HEK293 (cell line): Measurements from ENCODE around the gene FEM1A.

Experiments used
- BCL11B ChIP-seq: fragments of 450-650 bp; formaldehyde crosslinking; IDR thresholded peaks from 2 replicates; pipeline ENCODE4 v1.5.1; 2016; ENCODE audit warnings: low read depth, missing biosample characterization, missing genetic modification characterization
- EGR2 ChIP-seq: fragments of 450-650 bp; formaldehyde crosslinking; IDR thresholded peaks from 2 replicates; pipeline ENCODE4 v1.5.1; 2016; ENCODE audit warnings: low read depth, missing biosample characterization, missing genetic modification characterization
- KLF9 ChIP-seq: fragments of 450-650 bp; formaldehyde crosslinking; IDR thresholded peaks from 2 replicates; pipeline ENCODE4 v1.5.1; 2016; ENCODE audit warnings: missing biosample characterization, missing genetic modification characterization, low read depth
- MYNN ChIP-seq: fragments of 450-650 bp; formaldehyde crosslinking; IDR thresholded peaks from 2 replicates; pipeline ENCODE4 v1.5.1; 2016; ENCODE audit warnings: missing biosample characterization, missing genetic modification characterization, borderline replicate concordance
- SCRT1 ChIP-seq: fragments of 450-650 bp; formaldehyde crosslinking; IDR thresholded peaks from 2 replicates; pipeline ENCODE4 v1.5.1; 2016; ENCODE audit warnings: missing biosample characterization, missing genetic modification characterization, borderline replicate concordance
- SCRT2 ChIP-seq: fragments of 450-650 bp; formaldehyde crosslinking; IDR thresholded peaks from 2 replicates; pipeline ENCODE4 v1.5.1; 2016; ENCODE audit warnings: missing biosample characterization, missing genetic modification characterization
- SP2 ChIP-seq: fragments of 450-650 bp; formaldehyde crosslinking; IDR thresholded peaks from 2 replicates; pipeline ENCODE4 v1.5.1; 2016; ENCODE audit warnings: missing biosample characterization, missing genetic modification characterization
- SP3 ChIP-seq: fragments of 450-650 bp; formaldehyde crosslinking; IDR thresholded peaks from 2 replicates; pipeline ENCODE4 v1.5.1; 2016; ENCODE audit warnings: missing biosample characterization, missing genetic modification characterization
- SP7 ChIP-seq: fragments of 450-650 bp; formaldehyde crosslinking; IDR thresholded peaks from 2 replicates; pipeline ENCODE4 v1.5.1; 2016; ENCODE audit warnings: missing biosample characterization, missing genetic modification characterization
- ZBTB8A ChIP-seq: fragments of 450-650 bp; formaldehyde crosslinking; IDR thresholded peaks from 2 replicates; pipeline ENCODE4 v1.5.1; 2016; ENCODE audit warnings: missing biosample characterization, missing genetic modification characterization
- ZFHX2 ChIP-seq: fragments of 450-650 bp; formaldehyde crosslinking; conservative IDR thresholded peaks from 2 replicates; pipeline ENCODE4 v1.5.1; 2016; ENCODE audit warnings: missing biosample characterization, missing genetic modification characterization
- ZFP69B ChIP-seq: fragments of 450-650 bp; formaldehyde crosslinking; IDR thresholded peaks from 2 replicates; pipeline ENCODE4 v1.5.1; 2016; ENCODE audit warnings: missing biosample characterization, missing genetic modification characterization
- ZNF266 ChIP-seq: fragments of 450-650 bp; formaldehyde crosslinking; IDR thresholded peaks from 2 replicates; pipeline ENCODE4 v1.5.1; 2016; ENCODE audit warnings: missing biosample characterization, missing genetic modification characterization, low read depth
- ZNF530 ChIP-seq: fragments of 450-650 bp; formaldehyde crosslinking; IDR thresholded peaks from 2 replicates; pipeline ENCODE4 v1.5.1; 2016; ENCODE audit warnings: low read depth, missing biosample characterization, missing genetic modification characterization
- ZNF600 ChIP-seq: fragments of 450-650 bp; formaldehyde crosslinking; IDR thresholded peaks from 2 replicates; pipeline ENCODE4 v1.5.1; 2016; ENCODE audit warnings: missing biosample characterization, missing genetic modification characterization
- ZNF654 ChIP-seq: fragments of 450-650 bp; formaldehyde crosslinking; IDR thresholded peaks from 2 replicates; pipeline ENCODE4 v1.5.1; 2016; ENCODE audit warnings: low read depth, missing biosample characterization, missing genetic modification characterization
- ZNF707 ChIP-seq: fragments of 450-650 bp; formaldehyde crosslinking; IDR thresholded peaks from 2 replicates; pipeline ENCODE4 v1.5.1; 2016; ENCODE audit warnings: missing biosample characterization, missing genetic modification characterization
- TF ChIP-seq, protein P1 (sequence below): fragments of 450-650 bp; formaldehyde crosslinking; optimal IDR thresholded peaks from 2 replicates; pipeline ENCODE3; 2016; ENCODE audit warnings: missing biosample characterization, mild to moderate bottlenecking, missing genetic modification characterization
- TF ChIP-seq, protein P2 (sequence below): fragments of 450-650 bp; formaldehyde crosslinking; IDR thresholded peaks from 2 replicates; pipeline ENCODE4 v1.5.1; 2016; ENCODE audit warnings: missing biosample characterization, missing genetic modification characterization
- TF ChIP-seq, protein P3 (sequence below): fragments of 450-650 bp; formaldehyde crosslinking; IDR thresholded peaks from 2 replicates; pipeline ENCODE4 v1.5.1; 2016; ENCODE audit warnings: missing biosample characterization, missing genetic modification characterization
- TF ChIP-seq, protein P4 (sequence below): fragments of 450-650 bp; formaldehyde crosslinking; conservative IDR thresholded peaks from 2 replicates; pipeline ENCODE4 v1.5.1; 2016; ENCODE audit warnings: low read depth, missing biosample characterization, missing genetic modification characterization

FEM1A gene

DNA sequence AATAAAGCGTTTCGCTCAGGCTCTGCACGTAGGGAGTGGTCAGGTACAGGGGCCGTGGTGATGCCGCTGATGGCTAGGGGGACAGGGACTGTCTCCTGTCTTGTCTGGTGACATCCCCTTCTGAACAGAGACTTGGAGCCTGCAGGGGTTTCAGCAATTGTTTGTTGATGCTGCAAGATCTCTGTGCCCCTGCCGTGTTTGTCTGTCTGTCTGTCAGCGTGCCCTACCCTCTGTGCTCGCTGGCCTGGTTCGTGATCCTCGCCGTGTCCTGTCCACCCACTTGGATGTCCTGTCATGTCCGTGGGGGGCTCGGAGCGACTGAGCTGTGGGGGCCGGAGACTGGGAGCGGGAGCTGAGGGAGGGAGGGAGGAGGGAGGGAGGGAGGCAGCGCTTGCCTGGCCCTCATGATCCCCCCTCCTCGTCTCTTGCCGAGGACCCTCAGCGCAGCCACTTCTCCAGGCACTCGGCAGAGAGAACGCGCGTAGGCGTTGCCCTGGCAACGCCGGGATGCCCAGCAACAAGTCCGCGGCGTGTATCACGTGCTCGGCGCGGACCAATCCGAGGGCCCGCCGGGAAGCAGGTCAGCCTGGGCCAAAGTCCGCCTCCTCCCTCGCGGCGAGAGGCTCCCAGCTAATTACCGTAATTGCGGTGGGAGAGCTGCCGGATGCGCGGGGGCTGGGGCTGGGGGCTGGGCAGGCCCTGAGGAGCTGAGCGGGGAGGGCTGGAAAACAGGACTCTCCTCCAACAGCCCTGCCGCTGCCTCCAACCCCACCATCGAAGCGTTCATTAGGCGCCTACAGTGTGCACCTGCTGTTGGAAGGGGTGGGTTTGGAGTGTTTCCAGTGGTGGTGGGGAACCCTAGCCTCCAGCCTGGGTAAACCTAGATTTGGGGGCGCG lies 31.9 kb upstream of the FEM1A start (continued):
- TF ChIP-seq ZNF266 (tag by site-specific recombination) (no peak), BCL11B (tag by site-specific recombination) (no peak), ZFP69B (no peak), ZNF707 (tag by site-specific recombination) (no peak), ZNF600 (tag by site-specific recombination) (peak; percentile 43; the same call in 1 of the 2 replicates), SP3 (tag by site-specific recombination) (peak; percentile 32; the same call in 1 of the 2 replicates), MYNN (tag by site-specific recombination) (peak; percentile 93; the same call in 1 of the 2 replicates), SP2 (peak; percentile 72), EGR2 (peak; percentile 90), SP7 (tag by site-specific recombination) (peak; percentile 82), SCRT2 (tag by site-specific recombination) (peak; percentile 100), ZNF654 (tag by site-specific recombination) (no peak), KLF9 (tag by site-specific recombination) (0 out of 2 replicates have a peak, but pooled peaks have one; percentile 19), ZFHX2 (peak; percentile 94), ZBTB8A (tag by site-specific recombination) (0 out of 2 replicates have a peak, but pooled peaks have one; percentile 12), ZNF530 (tag by site-specific recombination) (no peak), SCRT1 (peak; percentile 99)
- TF ChIP-seq, protein P1, sequence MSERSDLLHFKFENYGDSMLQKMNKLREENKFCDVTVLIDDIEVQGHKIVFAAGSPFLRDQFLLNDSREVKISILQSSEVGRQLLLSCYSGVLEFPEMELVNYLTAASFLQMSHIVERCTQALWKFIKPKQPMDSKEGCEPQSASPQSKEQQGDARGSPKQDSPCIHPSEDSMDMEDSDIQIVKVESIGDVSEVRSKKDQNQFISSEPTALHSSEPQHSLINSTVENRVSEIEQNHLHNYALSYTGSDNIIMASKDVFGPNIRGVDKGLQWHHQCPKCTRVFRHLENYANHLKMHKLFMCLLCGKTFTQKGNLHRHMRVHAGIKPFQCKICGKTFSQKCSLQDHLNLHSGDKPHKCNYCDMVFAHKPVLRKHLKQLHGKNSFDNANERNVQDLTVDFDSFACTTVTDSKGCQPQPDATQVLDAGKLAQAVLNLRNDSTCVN (tag by site-specific recombination) = peak; percentile 49
- TF ChIP-seq, protein P2, sequence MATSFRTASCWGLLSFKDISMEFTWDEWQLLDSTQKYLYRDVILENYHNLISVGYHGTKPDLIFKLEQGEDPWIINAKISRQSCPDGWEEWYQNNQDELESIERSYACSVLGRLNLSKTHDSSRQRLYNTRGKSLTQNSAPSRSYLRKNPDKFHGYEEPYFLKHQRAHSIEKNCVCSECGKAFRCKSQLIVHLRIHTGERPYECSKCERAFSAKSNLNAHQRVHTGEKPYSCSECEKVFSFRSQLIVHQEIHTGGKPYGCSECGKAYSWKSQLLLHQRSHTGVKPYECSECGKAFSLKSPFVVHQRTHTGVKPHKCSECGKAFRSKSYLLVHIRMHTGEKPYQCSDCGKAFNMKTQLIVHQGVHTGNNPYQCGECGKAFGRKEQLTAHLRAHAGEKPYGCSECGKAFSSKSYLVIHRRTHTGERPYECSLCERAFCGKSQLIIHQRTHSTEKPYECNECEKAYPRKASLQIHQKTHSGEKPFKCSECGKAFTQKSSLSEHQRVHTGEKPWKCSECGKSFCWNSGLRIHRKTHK (tag by site-specific recombination) = no peak
- TF ChIP-seq, protein P3, sequence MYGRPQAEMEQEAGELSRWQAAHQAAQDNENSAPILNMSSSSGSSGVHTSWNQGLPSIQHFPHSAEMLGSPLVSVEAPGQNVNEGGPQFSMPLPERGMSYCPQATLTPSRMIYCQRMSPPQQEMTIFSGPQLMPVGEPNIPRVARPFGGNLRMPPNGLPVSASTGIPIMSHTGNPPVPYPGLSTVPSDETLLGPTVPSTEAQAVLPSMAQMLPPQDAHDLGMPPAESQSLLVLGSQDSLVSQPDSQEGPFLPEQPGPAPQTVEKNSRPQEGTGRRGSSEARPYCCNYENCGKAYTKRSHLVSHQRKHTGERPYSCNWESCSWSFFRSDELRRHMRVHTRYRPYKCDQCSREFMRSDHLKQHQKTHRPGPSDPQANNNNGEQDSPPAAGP (tag by site-specific recombination) = 0 out of 2 replicates have a peak, but pooled peaks have one; percentile 30
- TF ChIP-seq, protein P4, sequence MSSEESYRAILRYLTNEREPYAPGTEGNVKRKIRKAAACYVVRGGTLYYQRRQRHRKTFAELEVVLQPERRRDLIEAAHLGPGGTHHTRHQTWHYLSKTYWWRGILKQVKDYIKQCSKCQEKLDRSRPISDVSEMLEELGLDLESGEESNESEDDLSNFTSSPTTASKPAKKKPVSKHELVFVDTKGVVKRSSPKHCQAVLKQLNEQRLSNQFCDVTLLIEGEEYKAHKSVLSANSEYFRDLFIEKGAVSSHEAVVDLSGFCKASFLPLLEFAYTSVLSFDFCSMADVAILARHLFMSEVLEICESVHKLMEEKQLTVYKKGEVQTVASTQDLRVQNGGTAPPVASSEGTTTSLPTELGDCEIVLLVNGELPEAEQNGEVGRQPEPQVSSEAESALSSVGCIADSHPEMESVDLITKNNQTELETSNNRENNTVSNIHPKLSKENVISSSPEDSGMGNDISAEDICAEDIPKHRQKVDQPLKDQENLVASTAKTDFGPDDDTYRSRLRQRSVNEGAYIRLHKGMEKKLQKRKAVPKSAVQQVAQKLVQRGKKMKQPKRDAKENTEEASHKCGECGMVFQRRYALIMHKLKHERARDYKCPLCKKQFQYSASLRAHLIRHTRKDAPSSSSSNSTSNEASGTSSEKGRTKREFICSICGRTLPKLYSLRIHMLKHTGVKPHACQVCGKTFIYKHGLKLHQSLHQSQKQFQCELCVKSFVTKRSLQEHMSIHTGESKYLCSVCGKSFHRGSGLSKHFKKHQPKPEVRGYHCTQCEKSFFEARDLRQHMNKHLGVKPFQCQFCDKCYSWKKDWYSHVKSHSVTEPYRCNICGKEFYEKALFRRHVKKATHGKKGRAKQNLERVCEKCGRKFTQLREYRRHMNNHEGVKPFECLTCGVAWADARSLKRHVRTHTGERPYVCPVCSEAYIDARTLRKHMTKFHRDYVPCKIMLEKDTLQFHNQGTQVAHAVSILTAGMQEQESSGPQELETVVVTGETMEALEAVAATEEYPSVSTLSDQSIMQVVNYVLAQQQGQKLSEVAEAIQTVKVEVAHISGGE (tag by site-specific recombination) = no peak
